ENCODE data around the gene PCK1. TPM values are rescaled to one million over a fixed set of nuclear protein-coding genes. Genes with fewer than 3 reads are reported as not detected.

PCK1 gene
- total and polyA plus RNA-seq, 4 donors = 8.9 to 532 (median 314) TPM

- DNase-seq (ENCODE audit: low spot score) = no peak
- TF ChIP-seq YY1 (IDR thresholded peaks at IDR 0.05) = no peak
- no peak for TF ChIP-seq MAX (IDR thresholded peaks at IDR 0.05)
- Histone ChIP-seq H3K9me3 (ENCODE audit: control insufficient read depth in 4 of 4, low read length in 3 of 4) (no peaks in the 10 kb centered on the region), H3K4me1 (ENCODE audit: control insufficient read depth in 4 of 4, insufficient read depth in 4 of 4, low read length in 3 of 4) (no peaks in the 10 kb centered on the region), H3K27ac (ENCODE audit: low read depth in 1 of 2, low read length in 2 of 2) (no peak overlapping the region), H3K27me3 (ENCODE audit: control insufficient read depth in 4 of 4, insufficient read depth in 4 of 4, low read length in 3 of 4) (no peaks in the 10 kb centered on the region), H3K9ac (ENCODE audit: low read depth in 1 of 2, low read length in 2 of 2) (no peak overlapping the region), H3K36me3 (ENCODE audit: control insufficient read depth in 4 of 4, insufficient read depth in 3 of 4, low read depth in 1 of 4, low read length in 3 of 4) (no peaks in the 10 kb centered on the region), H3K4me3 (ENCODE audit: low read depth in 1 of 3, low read length in 3 of 3) (no peak overlapping the region)
- WGBS = 82% methylated on average over 8 of the region's 8 CpGs
Observed at GRCh38 chr20:57609842-57610167, 48.9 kb downstream of the PCK1 start.

- no peak for DNase-seq (ENCODE audit: low spot score)
- WGBS = 69% methylated on average over 18 of the region's 18 CpGs
- H3K36me3 ChIP-seq (ENCODE audit: control insufficient read depth in 4 of 4, insufficient read depth in 3 of 4, low read depth in 1 of 4, low read length in 3 of 4) = no peaks in the 10 kb centered on the region
- no peak overlapping the region for H3K27ac ChIP-seq (ENCODE audit: low read depth in 1 of 2, low read length in 2 of 2)
- H3K4me1 ChIP-seq (ENCODE audit: control insufficient read depth in 4 of 4, insufficient read depth in 4 of 4, low read length in 3 of 4) = no peaks in the 10 kb centered on the region
- H3K9ac ChIP-seq (ENCODE audit: low read depth in 1 of 2, low read length in 2 of 2) = no peak overlapping the region
- no peak for TF ChIP-seq FOXA2 (IDR thresholded peaks at IDR 0.05)
- no peak for TF ChIP-seq TAF1 (conservative IDR thresholded peaks at IDR 0.05)
- TF ChIP-seq JUND (IDR thresholded peaks at IDR 0.05) = no peak
- no peak for TF ChIP-seq ZBTB33 (IDR thresholded peaks at IDR 0.05)
- TF ChIP-seq SP1 (IDR thresholded peaks at IDR 0.05) = no peak
- TF ChIP-seq RXRA (IDR thresholded peaks at IDR 0.05) = no peak
- TF ChIP-seq RAD21 (IDR thresholded peaks at IDR 0.05) = no peak
- H3K27me3 ChIP-seq (ENCODE audit: control insufficient read depth in 4 of 4, insufficient read depth in 4 of 4, low read length in 3 of 4) = no peaks in the 10 kb centered on the region
- no peaks in the 10 kb centered on the region for H3K9me3 ChIP-seq (ENCODE audit: control insufficient read depth in 4 of 4, low read length in 3 of 4)
- H3K4me3 ChIP-seq (ENCODE audit: low read depth in 1 of 3, low read length in 3 of 3) = no peak overlapping the region
Observed at GRCh38 chr20:57610261-57610952, 49.5 kb downstream of the PCK1 start.

GRCh38 chr20:57611586-57612311, 50.8 kb downstream of the PCK1 start:
- Histone ChIP-seq H3K27me3 (ENCODE audit: control insufficient read depth in 4 of 4, insufficient read depth in 4 of 4, low read length in 3 of 4) (no peaks in the 10 kb centered on the region), H3K4me1 (ENCODE audit: control insufficient read depth in 4 of 4, insufficient read depth in 4 of 4, low read length in 3 of 4) (no peaks in the 10 kb centered on the region), H3K36me3 (ENCODE audit: control insufficient read depth in 4 of 4, insufficient read depth in 3 of 4, low read depth in 1 of 4, low read length in 3 of 4) (no peaks in the 10 kb centered on the region), H3K27ac (ENCODE audit: low read depth in 1 of 2, low read length in 2 of 2) (no peak overlapping the region), H3K9me3 (ENCODE audit: control insufficient read depth in 4 of 4, low read length in 3 of 4) (no peaks in the 10 kb centered on the region), H3K4me3 (ENCODE audit: low read depth in 1 of 3, low read length in 3 of 3) (no peak overlapping the region), H3K9ac (ENCODE audit: low read depth in 1 of 2, low read length in 2 of 2) (no peak overlapping the region)
- TF ChIP-seq TAF1 (conservative IDR thresholded peaks at IDR 0.05) (no peak), RAD21 (IDR thresholded peaks at IDR 0.05) (no peak), HNF4A (conservative IDR thresholded peaks at IDR 0.05) (no peak), MAX (IDR thresholded peaks at IDR 0.05) (no peak), HNF4G (IDR thresholded peaks at IDR 0.05) (no peak), JUND (IDR thresholded peaks at IDR 0.05) (no peak), CTCF (IDR thresholded peaks at IDR 0.05; ENCODE audit: low read depth, low read length, missing input control) (no peak), FOXA2 (IDR thresholded peaks at IDR 0.05) (no peak), RXRA (IDR thresholded peaks at IDR 0.05) (no peak), REST (IDR thresholded peaks at IDR 0.05) (no peak), GABPA (IDR thresholded peaks at IDR 0.05 in 1 of 2, conservative IDR thresholded peaks at IDR 0.05 in 1 of 2) (no peak), ATF3 (IDR thresholded peaks at IDR 0.05) (no peak), FOXA1 (IDR thresholded peaks at IDR 0.05) (no peak), EGR1 (IDR thresholded peaks at IDR 0.05; ENCODE audit: low read depth in 2 of 2) (no peak)
- WGBS = 77% methylated on average over 18 of the region's 18 CpGs
- DNase-seq (ENCODE audit: low spot score) = no peak
